ENCODE measurements around the gene PRDM16.

The PRDM16 gene

DNA sequence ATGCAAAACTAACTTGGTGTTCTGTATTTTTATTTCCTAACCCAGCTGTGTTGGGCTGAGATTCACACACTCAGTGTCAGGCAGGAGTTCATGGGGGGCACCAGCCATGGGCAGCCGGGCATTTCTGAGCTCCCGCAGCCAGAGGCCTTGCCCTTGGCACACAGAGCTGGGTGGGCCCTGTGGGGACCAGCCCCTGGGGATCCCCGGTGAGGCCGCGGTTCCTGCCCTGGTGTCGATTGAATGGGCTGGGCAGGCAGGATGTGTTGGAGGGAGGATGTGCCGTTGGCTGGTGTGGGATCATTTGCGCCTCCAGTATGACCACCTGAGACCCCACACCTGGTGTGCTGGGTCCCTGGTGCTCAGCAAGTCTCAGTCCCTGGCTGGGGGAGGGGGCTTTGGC lies 91.0 kb downstream of the PRDM16 start:
- no peak overlapping the region for H3K4me2 ChIP-seq (ENCODE audit: low read length)
- H3K27me3 ChIP-seq (ENCODE audit: insufficient read depth, low read length), result no peaks in the 10 kb centered on the region
- H3K27ac ChIP-seq (ENCODE audit: low read depth, low read length, poor library complexity, severe bottlenecking), result no peak overlapping the region
- TF ChIP-seq EZH2 (IDR thresholded peaks at IDR 0.05; ENCODE audit: borderline replicate concordance, low read length) (no peak), CTCF (IDR thresholded peaks at IDR 0.05; ENCODE audit: low read length) (no peak)
- no peak overlapping the region for H3K9ac ChIP-seq (ENCODE audit: low read length)
- no peaks in the 10 kb centered on the region for H3K9me3 ChIP-seq (ENCODE audit: low read length)
- H2AFZ ChIP-seq (ENCODE audit: low read length), result no peak overlapping the region
- no peaks in the 10 kb centered on the region for H3K36me3 ChIP-seq (ENCODE audit: insufficient read depth, low read length)
- H3K4me3 ChIP-seq (ENCODE audit: low read depth, low read length, poor library complexity, severe bottlenecking), result no peak overlapping the region
- H3K9me2 ChIP-seq (ENCODE audit: low read depth, low read length), result no peaks in the 10 kb centered on the region
- H3K4me1 ChIP-seq (ENCODE audit: insufficient read depth, low read length, severe bottlenecking), result no peaks in the 10 kb centered on the region
- H4K20me1 ChIP-seq (ENCODE audit: insufficient read depth, low read length), result no peaks in the 10 kb centered on the region
- H3F3A ChIP-seq (ENCODE audit: insufficient read depth, low read length), result no peaks in the 10 kb centered on the region
- no peaks in the 10 kb centered on the region for H3K79me2 ChIP-seq (ENCODE audit: insufficient read depth, low read length)

GRCh38 chr1:3160647-3161145 lies 91.7 kb downstream of the PRDM16 start:
- no peaks in the 10 kb centered on the region for H4K20me1 ChIP-seq (ENCODE audit: insufficient read depth, low read length)
- H3K27ac ChIP-seq (ENCODE audit: low read depth, low read length, poor library complexity, severe bottlenecking), result no peak overlapping the region
- H3K79me2 ChIP-seq (ENCODE audit: insufficient read depth, low read length), result no peaks in the 10 kb centered on the region
- H2AFZ ChIP-seq (ENCODE audit: low read length), result no peak overlapping the region
- TF ChIP-seq CTCF (IDR thresholded peaks at IDR 0.05; ENCODE audit: low read length) (no peak), EZH2 (IDR thresholded peaks at IDR 0.05; ENCODE audit: borderline replicate concordance, low read length) (no peak)
- no peaks in the 10 kb centered on the region for H3F3A ChIP-seq (ENCODE audit: insufficient read depth, low read length)
- no peak overlapping the region for H3K4me2 ChIP-seq (ENCODE audit: low read length)
- H3K36me3 ChIP-seq (ENCODE audit: insufficient read depth, low read length), result no peaks in the 10 kb centered on the region
- no peaks in the 10 kb centered on the region for H3K9me2 ChIP-seq (ENCODE audit: low read depth, low read length)
- H3K27me3 ChIP-seq (ENCODE audit: insufficient read depth, low read length), result no peaks in the 10 kb centered on the region
- H3K4me3 ChIP-seq (ENCODE audit: low read depth, low read length, poor library complexity, severe bottlenecking), result no peak overlapping the region
- H3K4me1 ChIP-seq (ENCODE audit: insufficient read depth, low read length, severe bottlenecking), result no peaks in the 10 kb centered on the region
- H3K9me3 ChIP-seq (ENCODE audit: low read length), result no peaks in the 10 kb centered on the region
- no peak overlapping the region for H3K9ac ChIP-seq (ENCODE audit: low read length)

DNA sequence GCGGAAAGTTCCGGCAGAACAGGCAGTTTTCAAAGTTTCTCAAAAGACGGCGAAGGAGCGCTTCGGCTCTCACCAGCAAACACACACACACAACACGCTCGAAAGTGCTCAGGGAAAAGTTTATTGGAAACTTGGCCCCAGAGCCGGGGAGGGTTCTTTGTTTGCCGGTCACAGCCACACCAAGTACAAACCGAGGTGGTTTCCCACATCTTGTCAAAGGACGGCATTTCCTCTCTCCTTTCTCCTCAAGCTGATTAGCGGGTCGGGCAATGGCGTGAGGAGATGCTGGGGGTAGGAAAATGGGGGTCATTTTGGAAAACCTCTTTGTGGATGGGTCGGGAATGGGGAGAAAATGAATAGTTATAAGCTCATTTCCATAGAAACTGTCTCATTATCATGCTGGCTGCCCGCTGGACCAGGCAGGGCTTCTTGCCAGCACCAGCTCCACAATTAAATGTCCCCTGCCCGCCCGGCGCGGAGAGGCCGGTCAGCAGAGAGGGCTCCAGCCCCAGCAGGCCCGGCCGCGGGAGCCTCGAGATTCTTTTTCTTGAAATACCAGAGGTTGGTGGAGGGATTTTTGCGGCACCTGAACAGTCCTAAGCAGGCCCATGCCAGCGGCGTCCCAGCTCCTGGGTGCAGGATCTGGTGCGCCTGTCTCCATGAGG lies 92.3 kb downstream of the PRDM16 start:
- Histone ChIP-seq H3K36me3 (ENCODE audit: insufficient read depth, low read length) (no peaks in the 10 kb centered on the region), H3K9me3 (ENCODE audit: low read length) (no peaks in the 10 kb centered on the region), H3K27me3 (ENCODE audit: insufficient read depth, low read length) (no peaks in the 10 kb centered on the region), H4K20me1 (ENCODE audit: insufficient read depth, low read length) (no peaks in the 10 kb centered on the region), H3K4me2 (ENCODE audit: low read length) (no peak overlapping the region), H3K4me1 (ENCODE audit: insufficient read depth, low read length, severe bottlenecking) (no peaks in the 10 kb centered on the region), H3K79me2 (ENCODE audit: insufficient read depth, low read length) (no peaks in the 10 kb centered on the region), H3K9ac (ENCODE audit: low read length) (no peak overlapping the region), H2AFZ (ENCODE audit: low read length) (no peak overlapping the region), H3K4me3 (ENCODE audit: low read depth, low read length, poor library complexity, severe bottlenecking) (no peak overlapping the region), H3F3A (ENCODE audit: insufficient read depth, low read length) (no peaks in the 10 kb centered on the region), H3K27ac (ENCODE audit: low read depth, low read length, poor library complexity, severe bottlenecking) (no peak overlapping the region), H3K9me2 (ENCODE audit: low read depth, low read length) (no peaks in the 10 kb centered on the region)
- TF ChIP-seq CTCF (IDR thresholded peaks at IDR 0.05; ENCODE audit: low read length) (no peak), EZH2 (IDR thresholded peaks at IDR 0.05; ENCODE audit: borderline replicate concordance, low read length) (no peak)

Data from OCI-LY1 (cell line).